ENCODE data around the gene DBNL.

Gene DBNL

DNA sequence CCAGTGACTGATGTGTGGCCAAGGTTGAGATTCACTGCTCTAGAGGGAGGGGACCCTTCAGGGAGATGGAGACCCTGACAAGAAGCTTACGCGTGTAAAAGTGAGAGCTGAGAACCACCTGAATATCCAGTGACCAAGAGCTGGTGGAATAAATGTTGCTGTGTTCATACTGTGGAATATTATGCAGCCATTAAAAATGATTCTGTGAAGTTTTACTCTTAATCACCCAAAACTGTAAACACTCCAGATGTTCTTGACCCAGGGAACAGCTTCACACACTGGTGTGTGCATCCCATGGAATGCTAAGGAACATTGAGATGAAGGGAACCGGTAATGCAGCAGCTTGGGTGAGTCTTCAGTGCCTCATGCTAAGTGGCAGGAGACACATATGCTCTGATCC lies 42.1 kb downstream of the DBNL start:
- Histone ChIP-seq H3K4me1 (ENCODE audit: insufficient read depth, insufficient read length) (peaks cover 13% of the 10 kb centered on the region), H3K4me3 (ENCODE audit: insufficient read length, low read depth) (no peak overlapping the region), H3K9ac (ENCODE audit: insufficient read length, low read depth) (no peak overlapping the region), H3K9me3 (ENCODE audit: insufficient read depth, low read length) (no peaks in the 10 kb centered on the region), H3K36me3 (ENCODE audit: insufficient read depth, insufficient read length, low read length) (no peaks in the 10 kb centered on the region), H3K27me3 (ENCODE audit: insufficient read depth, insufficient read length) (peaks cover 12% of the 10 kb centered on the region)
- DNase-seq (ENCODE audit: low read depth, low spot score) = no peak
- TF ChIP-seq ZNF274 (IDR thresholded peaks at IDR 0.05; ENCODE audit: low read depth, low read length) (no peak), SUZ12 (IDR thresholded peaks at IDR 0.05; ENCODE audit: extremely low read depth, insufficient read depth, insufficient read length) (no peak), YY1 (IDR thresholded peaks at IDR 0.05; ENCODE audit: insufficient read depth, insufficient read length) (no peak)

DNA sequence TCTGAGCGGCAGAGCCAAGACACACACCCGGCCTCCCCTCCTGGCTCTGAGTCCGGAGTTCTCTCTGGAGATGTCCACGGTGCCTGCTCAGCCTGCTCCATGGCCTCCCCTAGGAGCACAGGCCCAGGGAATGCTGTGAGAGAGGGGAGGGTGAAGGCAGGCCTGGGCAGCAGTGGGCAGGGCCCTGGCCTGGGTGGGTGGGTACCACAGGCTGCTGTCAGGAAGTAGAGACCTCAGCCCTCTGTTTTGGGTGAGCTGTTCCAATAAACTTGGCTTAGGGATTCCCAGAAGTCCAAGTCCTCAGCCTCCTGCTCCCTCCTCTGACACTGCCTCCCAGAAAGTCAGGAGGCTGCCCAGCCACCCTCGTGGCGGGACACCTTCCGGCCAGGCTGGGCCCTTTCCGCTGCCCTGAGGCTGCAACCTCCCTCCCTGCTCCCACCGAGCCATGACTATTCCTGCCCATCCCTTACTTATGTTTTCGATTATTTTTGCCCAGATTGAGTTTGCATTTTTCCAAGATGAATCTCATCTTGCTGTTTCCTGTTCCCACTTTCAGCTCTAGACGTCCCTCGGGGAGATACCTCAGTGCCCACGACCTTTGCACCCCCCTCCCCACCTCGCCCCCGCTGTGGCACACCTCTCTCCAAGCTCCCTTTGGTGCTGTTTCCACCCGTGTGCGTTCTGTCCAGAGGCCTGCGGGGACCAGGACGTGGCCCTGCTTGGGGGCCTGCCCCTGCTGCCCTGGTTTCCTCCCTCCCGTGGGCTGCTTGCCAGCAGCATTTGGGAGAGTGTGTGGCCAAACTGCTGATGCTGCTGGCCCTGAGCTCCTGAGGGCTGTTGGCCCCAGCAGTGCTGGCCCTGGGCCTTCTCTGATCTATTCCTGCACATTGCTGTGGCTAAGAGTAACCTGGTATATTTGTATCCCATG lies 43.7 kb downstream of the DBNL start:
- TF ChIP-seq ZNF274 (IDR thresholded peaks at IDR 0.05; ENCODE audit: low read depth, low read length) (no peak), YY1 (IDR thresholded peaks at IDR 0.05; ENCODE audit: insufficient read depth, insufficient read length) (no peak), SUZ12 (IDR thresholded peaks at IDR 0.05; ENCODE audit: extremely low read depth, insufficient read depth, insufficient read length) (no peak)
- Histone ChIP-seq H3K36me3 (ENCODE audit: insufficient read depth, insufficient read length, low read length) (no peaks in the 10 kb centered on the region), H3K4me3 (ENCODE audit: insufficient read length, low read depth) (no peak overlapping the region), H3K4me1 (ENCODE audit: insufficient read depth, insufficient read length) (peaks cover 13% of the 10 kb centered on the region), H3K27me3 (ENCODE audit: insufficient read depth, insufficient read length) (peaks cover 10% of the 10 kb centered on the region), H3K9ac (ENCODE audit: insufficient read length, low read depth) (peak overlapping the region; percentile 38), H3K9me3 (ENCODE audit: insufficient read depth, low read length) (no peaks in the 10 kb centered on the region)
- no peak for DNase-seq (ENCODE audit: low read depth, low spot score)

DNA sequence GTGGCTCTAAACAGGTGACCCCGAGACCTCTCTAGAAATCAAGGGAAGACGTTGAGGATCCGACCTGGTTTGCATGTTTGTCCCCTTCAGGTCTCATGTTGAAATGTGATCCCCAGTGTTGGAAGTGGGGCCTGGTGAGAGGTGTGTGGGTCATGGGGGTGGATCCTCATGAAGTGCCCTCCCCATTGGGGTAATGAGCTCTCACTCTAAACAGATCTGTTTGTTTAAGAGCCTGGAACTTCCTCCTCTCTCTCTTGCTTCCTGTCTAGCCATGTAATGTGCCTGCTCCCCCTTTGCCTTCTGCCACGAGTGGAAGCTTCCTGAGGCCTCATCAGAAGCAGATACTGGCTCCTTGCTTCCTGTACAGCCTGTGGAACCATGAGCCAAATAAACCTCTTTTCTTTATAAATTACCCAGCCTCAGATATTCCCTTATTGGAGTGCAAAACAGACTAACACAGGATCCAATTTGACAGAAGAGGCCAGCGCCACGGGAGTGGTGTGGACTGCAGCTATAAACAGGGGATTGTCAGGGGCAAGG lies 48.7 kb downstream of the DBNL start:
- H3K27me3 ChIP-seq (ENCODE audit: insufficient read depth, insufficient read length) = no peaks in the 10 kb centered on the region
- TF ChIP-seq ZNF274 (IDR thresholded peaks at IDR 0.05; ENCODE audit: low read depth, low read length) (no peak), SUZ12 (IDR thresholded peaks at IDR 0.05; ENCODE audit: extremely low read depth, insufficient read depth, insufficient read length) (no peak), YY1 (IDR thresholded peaks at IDR 0.05; ENCODE audit: insufficient read depth, insufficient read length) (no peak)
- no peak overlapping the region for H3K9ac ChIP-seq (ENCODE audit: insufficient read length, low read depth)
- no peak overlapping the region for H3K4me3 ChIP-seq (ENCODE audit: insufficient read length, low read depth)
- no peak for DNase-seq (ENCODE audit: low read depth, low spot score)
- peaks cover 3% of the 10 kb centered on the region for H3K4me1 ChIP-seq (ENCODE audit: insufficient read depth, insufficient read length)
- H3K9me3 ChIP-seq (ENCODE audit: insufficient read depth, low read length) = no peaks in the 10 kb centered on the region
- H3K36me3 ChIP-seq (ENCODE audit: insufficient read depth, insufficient read length, low read length) = no peaks in the 10 kb centered on the region

DNA sequence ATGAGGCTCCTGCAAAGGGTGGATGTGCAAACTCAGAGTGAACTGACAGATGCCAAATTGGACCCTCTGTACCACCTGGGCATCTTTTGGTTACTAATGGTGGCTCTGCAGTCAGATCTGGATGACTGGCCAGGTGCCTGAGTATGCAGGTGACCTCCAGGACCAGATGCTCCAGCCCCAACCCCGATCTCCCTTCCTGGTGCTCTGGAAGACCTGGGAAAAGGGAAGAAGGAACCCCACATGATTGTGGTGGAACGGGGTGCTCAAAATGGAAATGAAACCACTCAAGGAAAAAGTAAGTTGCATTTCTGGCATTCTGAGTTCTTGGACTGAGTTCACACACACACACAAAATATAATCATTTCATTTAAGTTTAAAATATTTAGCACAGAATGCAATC lies 49.9 kb downstream of the DBNL start:
- H3K4me1 ChIP-seq (ENCODE audit: insufficient read depth, insufficient read length) = no peaks in the 10 kb centered on the region
- no peaks in the 10 kb centered on the region for H3K9me3 ChIP-seq (ENCODE audit: insufficient read depth, low read length)
- no peak for DNase-seq (ENCODE audit: low read depth, low spot score)
- no peak overlapping the region for H3K9ac ChIP-seq (ENCODE audit: insufficient read length, low read depth)
- no peaks in the 10 kb centered on the region for H3K36me3 ChIP-seq (ENCODE audit: insufficient read depth, insufficient read length, low read length)
- TF ChIP-seq YY1 (IDR thresholded peaks at IDR 0.05; ENCODE audit: insufficient read depth, insufficient read length) = no peak
- TF ChIP-seq SUZ12 (IDR thresholded peaks at IDR 0.05; ENCODE audit: extremely low read depth, insufficient read depth, insufficient read length) = no peak
- TF ChIP-seq ZNF274 (IDR thresholded peaks at IDR 0.05; ENCODE audit: low read depth, low read length) = no peak
- H3K27me3 ChIP-seq (ENCODE audit: insufficient read depth, insufficient read length) = no peaks in the 10 kb centered on the region
- H3K4me3 ChIP-seq (ENCODE audit: insufficient read length, low read depth) = no peak overlapping the region

DNA sequence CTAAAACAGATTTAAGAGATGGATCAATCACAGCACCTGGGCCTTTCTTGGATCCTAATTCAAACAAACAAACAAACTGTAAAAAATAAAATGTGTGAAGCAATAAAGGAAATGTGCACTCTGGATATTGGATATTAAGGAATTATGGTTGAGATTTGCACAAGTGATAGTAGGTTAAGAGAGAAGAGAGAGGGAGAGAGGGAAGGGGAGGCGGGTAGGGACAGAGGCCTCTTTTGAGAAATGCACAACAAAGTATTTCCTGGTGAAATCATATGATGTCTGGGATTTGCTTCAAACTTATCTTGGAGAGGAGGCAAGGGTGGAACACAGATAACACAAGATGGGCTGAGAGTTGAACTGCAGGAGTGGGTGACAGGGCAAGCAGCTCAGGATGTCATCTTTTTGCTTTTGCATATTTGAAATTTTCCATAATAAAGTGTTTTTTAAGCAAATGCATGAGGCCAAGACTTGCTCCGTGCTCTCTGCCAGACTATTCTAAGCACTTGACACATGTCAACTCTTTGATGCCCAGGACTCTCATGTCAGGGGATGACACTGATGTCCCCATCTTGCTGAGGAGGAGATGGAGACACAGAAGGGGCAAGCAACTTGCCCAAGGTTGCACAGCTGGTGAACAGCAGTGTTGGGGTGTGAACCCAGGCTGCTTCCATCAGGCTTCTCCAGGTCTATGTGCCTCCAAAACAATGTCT lies 50.5 kb downstream of the DBNL start:
- no peaks in the 10 kb centered on the region for H3K27me3 ChIP-seq (ENCODE audit: insufficient read depth, insufficient read length)
- no peak overlapping the region for H3K4me3 ChIP-seq (ENCODE audit: insufficient read length, low read depth)
- H3K4me1 ChIP-seq (ENCODE audit: insufficient read depth, insufficient read length) = no peaks in the 10 kb centered on the region
- TF ChIP-seq ZNF274 (IDR thresholded peaks at IDR 0.05; ENCODE audit: low read depth, low read length) = no peak
- TF ChIP-seq YY1 (IDR thresholded peaks at IDR 0.05; ENCODE audit: insufficient read depth, insufficient read length) = no peak
- TF ChIP-seq SUZ12 (IDR thresholded peaks at IDR 0.05; ENCODE audit: extremely low read depth, insufficient read depth, insufficient read length) = no peak
- H3K36me3 ChIP-seq (ENCODE audit: insufficient read depth, insufficient read length, low read length) = no peaks in the 10 kb centered on the region
- DNase-seq (ENCODE audit: low read depth, low spot score) = no peak
- H3K9me3 ChIP-seq (ENCODE audit: insufficient read depth, low read length) = no peaks in the 10 kb centered on the region
- no peak overlapping the region for H3K9ac ChIP-seq (ENCODE audit: insufficient read length, low read depth)

DNA sequence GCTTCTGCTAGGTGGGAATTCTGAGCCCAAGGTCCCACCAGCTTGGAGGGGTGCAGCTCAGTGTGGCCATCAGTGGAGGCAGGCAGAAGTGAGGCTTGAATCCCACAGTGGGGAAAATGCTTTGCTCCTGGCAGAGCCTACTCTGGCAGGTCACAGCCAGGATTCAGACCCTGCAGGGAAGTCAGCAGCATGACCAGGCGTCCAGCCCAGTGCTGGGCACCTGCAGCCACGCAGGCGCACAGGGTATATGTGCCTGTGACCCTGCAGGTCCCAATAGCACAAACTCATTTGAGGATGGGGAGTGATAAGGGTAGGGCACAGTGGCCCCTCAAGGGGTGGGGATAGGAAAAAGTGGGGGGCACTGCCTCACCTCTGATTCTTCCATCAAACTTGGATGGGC lies 51.3 kb downstream of the DBNL start:
- H3K36me3 ChIP-seq (ENCODE audit: insufficient read depth, insufficient read length, low read length) = no peaks in the 10 kb centered on the region
- H3K9ac ChIP-seq (ENCODE audit: insufficient read length, low read depth) = no peak overlapping the region
- H3K27me3 ChIP-seq (ENCODE audit: insufficient read depth, insufficient read length) = no peaks in the 10 kb centered on the region
- no peak overlapping the region for H3K4me3 ChIP-seq (ENCODE audit: insufficient read length, low read depth)
- DNase-seq (ENCODE audit: low read depth, low spot score) = no peak
- H3K9me3 ChIP-seq (ENCODE audit: insufficient read depth, low read length) = no peaks in the 10 kb centered on the region
- TF ChIP-seq ZNF274 (IDR thresholded peaks at IDR 0.05; ENCODE audit: low read depth, low read length) (no peak), YY1 (IDR thresholded peaks at IDR 0.05; ENCODE audit: insufficient read depth, insufficient read length) (no peak), SUZ12 (IDR thresholded peaks at IDR 0.05; ENCODE audit: extremely low read depth, insufficient read depth, insufficient read length) (no peak)
- peaks cover 5% of the 10 kb centered on the region for H3K4me1 ChIP-seq (ENCODE audit: insufficient read depth, insufficient read length)
